ENCODE results near the gene FBRSL1.

The FBRSL1 gene

DNA sequence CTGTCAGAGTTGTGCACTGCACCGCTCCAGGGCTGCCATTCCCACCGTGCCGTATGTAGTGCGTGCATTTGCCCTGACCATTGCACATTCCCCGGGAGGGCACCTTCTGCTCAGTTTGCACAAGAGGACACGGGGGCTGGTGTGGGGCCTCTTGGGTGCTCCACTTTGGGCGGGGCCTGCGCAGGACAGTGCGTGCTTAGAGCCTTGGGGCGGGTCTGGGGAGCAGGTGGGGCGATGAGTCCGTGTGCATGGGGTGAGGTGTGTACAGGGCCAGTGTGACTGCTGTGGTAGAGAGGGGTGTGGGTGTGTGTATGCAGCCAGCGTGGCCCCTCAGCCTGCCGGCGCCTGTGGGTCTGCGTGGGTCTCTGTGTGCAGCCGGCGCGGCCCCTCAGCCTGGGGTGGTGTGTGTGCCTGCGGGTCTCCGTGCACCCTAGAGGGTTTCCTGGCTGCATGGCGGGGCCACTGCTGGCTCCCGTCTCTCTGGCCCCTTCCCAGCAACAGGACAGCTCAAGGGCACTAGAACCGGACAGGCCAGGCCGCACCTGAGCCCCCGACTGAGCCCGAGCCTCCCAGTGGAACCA, 31.9 kb downstream of the FBRSL1 start:
- H3K4me3 ChIP-seq (ENCODE audit: control insufficient read depth in 1 of 7, extremely low read depth in 1 of 7, insufficient read depth in 4 of 7, low read depth in 2 of 7, low read length in 6 of 7), result no peak overlapping the region
- 92% methylated on average over 19 of the region's 27 CpGs for WGBS (ENCODE audit: insufficient coverage)
- CTCF ChIA-PET, result interaction anchor here (1.0 to 9.6 kb wide), 6 partner anchors 10 to 105 kb away, joined by 3 to 127 read pairs (median 6); no protein-coding TSS in a partner anchor

GRCh38 chr12:132522592-132523380, 32.8 kb downstream of the FBRSL1 start:
- peaks cover 0 to 6% (median 3%) of the 10 kb centered on the region in 4 experiments for H3K4me1 ChIP-seq (ENCODE audit: control extremely low read depth in 1 of 4, control insufficient read depth in 4 of 4, insufficient read depth in 4 of 4, low read length in 3 of 4)
- peaks cover 4 to 14% (median 7%) of the 10 kb centered on the region in 4 experiments for H3K36me3 ChIP-seq (ENCODE audit: control insufficient read depth in 4 of 4, insufficient read depth in 4 of 4, low read length in 3 of 4)
- H3K9me3 ChIP-seq (ENCODE audit: control extremely low read depth in 1 of 5, control insufficient read depth in 4 of 5, insufficient read depth in 2 of 5, low read depth in 1 of 5, low read length in 4 of 5), result peaks cover 0 to 13% (median 7%) of the 10 kb centered on the region in 5 experiments
- CTCF ChIA-PET, result interaction anchor here (0.8 to 9.6 kb wide), 13 partner anchors 9 to 360 kb away, joined by 3 to 127 read pairs (median 3); no protein-coding TSS in a partner anchor
- POLR2A ChIA-PET, result no interaction called here
- no peak overlapping the region for H3K4me3 ChIP-seq (ENCODE audit: control insufficient read depth in 1 of 7, extremely low read depth in 1 of 7, insufficient read depth in 4 of 7, low read depth in 2 of 7, low read length in 6 of 7)
- WGBS (ENCODE audit: insufficient coverage), result 93% methylated on average over 25 of the region's 25 CpGs
- H3K27ac ChIP-seq (ENCODE audit: insufficient read depth in 1 of 2, low read depth in 1 of 2, low read length in 2 of 2, poor library complexity in 1 of 2, severe bottlenecking in 2 of 2), result no peak overlapping the region
- no peak for DNase-seq
- no peaks in the 10 kb centered on the region for H3K27me3 ChIP-seq (replicated peaks in 2 of 5; ENCODE audit: control insufficient read depth in 4 of 5, insufficient read depth in 5 of 5, low read length in 4 of 5)

More for the DNA sequence above, 31.9 kb downstream of the FBRSL1 start:
- Histone ChIP-seq H3K27me3 (replicated peaks in 2 of 5; ENCODE audit: control insufficient read depth in 4 of 5, insufficient read depth in 5 of 5, low read length in 4 of 5) (no peaks in the 10 kb centered on the region), H3K27ac (ENCODE audit: insufficient read depth in 1 of 2, low read depth in 1 of 2, low read length in 2 of 2, poor library complexity in 1 of 2, severe bottlenecking in 2 of 2) (no peak overlapping the region), H3K9me3 (ENCODE audit: control extremely low read depth in 1 of 5, control insufficient read depth in 4 of 5, insufficient read depth in 2 of 5, low read depth in 1 of 5, low read length in 4 of 5) (peaks cover 0 to 13% (median 7%) of the 10 kb centered on the region in 5 experiments), H3K4me1 (ENCODE audit: control extremely low read depth in 1 of 4, control insufficient read depth in 4 of 4, insufficient read depth in 4 of 4, low read length in 3 of 4) (peaks cover 0 to 6% (median 3%) of the 10 kb centered on the region in 4 experiments), H3K36me3 (ENCODE audit: control insufficient read depth in 4 of 4, insufficient read depth in 4 of 4, low read length in 3 of 4) (peaks cover 4 to 18% (median 10%) of the 10 kb centered on the region in 4 experiments)
- no peak for DNase-seq
- POLR2A ChIA-PET, result no interaction called here

GRCh38 chr12:132523576-132524331, 33.8 kb downstream of the FBRSL1 start:
- peak; percentile 49 to 74 (median 66) for DNase-seq
- ChIA-PET CTCF (interaction anchor here (0.7 to 9.6 kb wide), 14 partner anchors 8 to 107 kb away, joined by 3 to 127 read pairs (median 4); no protein-coding TSS in a partner anchor), POLR2A (interaction anchor here (0.5 to 1.2 kb wide), 2 partner anchors 35 to 109 kb away, joined by 3 to 7 read pairs; no protein-coding TSS in a partner anchor)
- H3K4me1 ChIP-seq (ENCODE audit: control extremely low read depth in 1 of 4, control insufficient read depth in 4 of 4, insufficient read depth in 4 of 4, low read length in 3 of 4), result peaks cover 0 to 6% (median 3%) of the 10 kb centered on the region in 4 experiments
- no peak overlapping the region for H3K4me3 ChIP-seq (ENCODE audit: control insufficient read depth in 1 of 7, extremely low read depth in 1 of 7, insufficient read depth in 4 of 7, low read depth in 2 of 7, low read length in 6 of 7)
- no peak overlapping the region for H3K27ac ChIP-seq (ENCODE audit: insufficient read depth in 1 of 2, low read depth in 1 of 2, low read length in 2 of 2, poor library complexity in 1 of 2, severe bottlenecking in 2 of 2)
- 58% methylated on average over 28 of the region's 28 CpGs for WGBS (ENCODE audit: insufficient coverage)
- H3K36me3 ChIP-seq (ENCODE audit: control insufficient read depth in 4 of 4, insufficient read depth in 4 of 4, low read length in 3 of 4), result peaks cover 0 to 4% (median 4%) of the 10 kb centered on the region in 4 experiments
- no peaks in the 10 kb centered on the region for H3K27me3 ChIP-seq (replicated peaks in 2 of 5; ENCODE audit: control insufficient read depth in 4 of 5, insufficient read depth in 5 of 5, low read length in 4 of 5)
- peaks cover 0 to 7% (median 5%) of the 10 kb centered on the region in 5 experiments for H3K9me3 ChIP-seq (ENCODE audit: control extremely low read depth in 1 of 5, control insufficient read depth in 4 of 5, insufficient read depth in 2 of 5, low read depth in 1 of 5, low read length in 4 of 5)

GRCh38 chr12:132524405-132524804, 34.5 kb downstream of the FBRSL1 start:
- DNase-seq, result no peak
- Histone ChIP-seq H3K36me3 (ENCODE audit: control insufficient read depth in 4 of 4, insufficient read depth in 4 of 4, low read length in 3 of 4) (peaks cover 0 to 6% (median 0%) of the 10 kb centered on the region in 4 experiments), H3K4me3 (ENCODE audit: control insufficient read depth in 1 of 7, extremely low read depth in 1 of 7, insufficient read depth in 4 of 7, low read depth in 2 of 7, low read length in 6 of 7) (no peak overlapping the region), H3K27ac (ENCODE audit: insufficient read depth in 1 of 2, low read depth in 1 of 2, low read length in 2 of 2, poor library complexity in 1 of 2, severe bottlenecking in 2 of 2) (no peak overlapping the region), H3K27me3 (replicated peaks in 2 of 5; ENCODE audit: control insufficient read depth in 4 of 5, insufficient read depth in 5 of 5, low read length in 4 of 5) (no peaks in the 10 kb centered on the region), H3K9me3 (ENCODE audit: control extremely low read depth in 1 of 5, control insufficient read depth in 4 of 5, insufficient read depth in 2 of 5, low read depth in 1 of 5, low read length in 4 of 5) (peaks cover 0 to under 1% (median 0%) of the 10 kb centered on the region in 5 experiments), H3K4me1 (ENCODE audit: control extremely low read depth in 1 of 4, control insufficient read depth in 4 of 4, insufficient read depth in 4 of 4, low read length in 3 of 4) (peaks cover 0 to 6% (median 3%) of the 10 kb centered on the region in 4 experiments)
- POLR2A ChIA-PET, result interaction anchor here (1.2 kb wide), 1 partner anchor 110 kb away, joined by 7 read pairs; no protein-coding TSS in a partner anchor
- CTCF ChIA-PET, result interaction anchor here (1.0 to 9.6 kb wide), 6 partner anchors 20 to 107 kb away, joined by 3 to 127 read pairs (median 4); no protein-coding TSS in a partner anchor
- 96% methylated on average over 16 of the region's 16 CpGs for WGBS (ENCODE audit: insufficient coverage)

GRCh38 chr12:132525011-132525832, 35.3 kb downstream of the FBRSL1 start:
- DNase-seq, result no peak
- Histone ChIP-seq H3K36me3 (ENCODE audit: control insufficient read depth in 4 of 4, insufficient read depth in 4 of 4, low read length in 3 of 4) (peaks cover 0 to 6% (median 0%) of the 10 kb centered on the region in 4 experiments), H3K4me1 (ENCODE audit: control extremely low read depth in 1 of 4, control insufficient read depth in 4 of 4, insufficient read depth in 4 of 4, low read length in 3 of 4) (peaks cover 0 to 6% (median 3%) of the 10 kb centered on the region in 4 experiments), H3K27me3 (replicated peaks in 2 of 5; ENCODE audit: control insufficient read depth in 4 of 5, insufficient read depth in 5 of 5, low read length in 4 of 5) (no peaks in the 10 kb centered on the region), H3K27ac (ENCODE audit: insufficient read depth in 1 of 2, low read depth in 1 of 2, low read length in 2 of 2, poor library complexity in 1 of 2, severe bottlenecking in 2 of 2) (no peak overlapping the region), H3K4me3 (ENCODE audit: control insufficient read depth in 1 of 7, extremely low read depth in 1 of 7, insufficient read depth in 4 of 7, low read depth in 2 of 7, low read length in 6 of 7) (no peak overlapping the region), H3K9me3 (ENCODE audit: control extremely low read depth in 1 of 5, control insufficient read depth in 4 of 5, insufficient read depth in 2 of 5, low read depth in 1 of 5, low read length in 4 of 5) (no peaks in the 10 kb centered on the region)
- POLR2A ChIA-PET, result no interaction called here
- over 99% methylated on average over 31 of the region's 43 CpGs for WGBS (ENCODE audit: insufficient coverage)
- CTCF ChIA-PET, result interaction anchor here (0.8 to 9.6 kb wide), 5 partner anchors 9 to 108 kb away, joined by 3 to 127 read pairs (median 5); no protein-coding TSS in a partner anchor

- POLR2A ChIA-PET, result no interaction called here
- H3K27ac ChIP-seq (ENCODE audit: insufficient read depth in 1 of 2, low read depth in 1 of 2, low read length in 2 of 2, poor library complexity in 1 of 2, severe bottlenecking in 2 of 2), result no peak overlapping the region
- no peaks in the 10 kb centered on the region for H3K9me3 ChIP-seq (ENCODE audit: control extremely low read depth in 1 of 5, control insufficient read depth in 4 of 5, insufficient read depth in 2 of 5, low read depth in 1 of 5, low read length in 4 of 5)
- CTCF ChIA-PET, result interaction anchor here (0.8 to 9.6 kb wide), 5 partner anchors 10 to 109 kb away, joined by 3 to 127 read pairs (median 5); no protein-coding TSS in a partner anchor
- 96% methylated on average over 27 of the region's 28 CpGs for WGBS (ENCODE audit: insufficient coverage)
- DNase-seq, result no peak
- no peaks in the 10 kb centered on the region for H3K27me3 ChIP-seq (replicated peaks in 2 of 5; ENCODE audit: control insufficient read depth in 4 of 5, insufficient read depth in 5 of 5, low read length in 4 of 5)
- peaks cover 0 to 6% (median 0%) of the 10 kb centered on the region in 4 experiments for H3K36me3 ChIP-seq (ENCODE audit: control insufficient read depth in 4 of 4, insufficient read depth in 4 of 4, low read length in 3 of 4)
- H3K4me1 ChIP-seq (ENCODE audit: control extremely low read depth in 1 of 4, control insufficient read depth in 4 of 4, insufficient read depth in 4 of 4, low read length in 3 of 4), result peaks cover 0 to 6% (median 3%) of the 10 kb centered on the region in 4 experiments
- H3K4me3 ChIP-seq (ENCODE audit: control insufficient read depth in 1 of 7, extremely low read depth in 1 of 7, insufficient read depth in 4 of 7, low read depth in 2 of 7, low read length in 6 of 7), result no peak overlapping the region
These were observed 36.0 kb downstream of the FBRSL1 start for GRCh38 chr12:132525833-132526455.
